Activated B cell treated with CpG ODN at 0.5 μM for 24 hours (primary cell): ENCODE data around the gene NTNG2. TPM values are rescaled to one million over a fixed set of nuclear protein-coding genes. Genes with fewer than 3 reads are reported as not detected.

ENCODE experiments used
- ATAC-seq: fragments of 200-7000 bp; cut with Tn5 transposase; one replicate; pipeline ENCODE4 v1.10.0; 2021; ENCODE audit warnings: low read depth, mild to moderate bottlenecking, moderate library complexity
- CTCF ChIA-PET: fragments of 350-600 bp; sonication (Branson Sonifier 250); formaldehyde crosslinking; loops from one replicate; lab custom pipeline; 2021; ENCODE audit warnings: antibody characterized with exemption; lab: Charles Lee
- POLR2A ChIA-PET: fragments of 350-600 bp; sonication (Branson Sonifier 250); formaldehyde crosslinking; loops from one replicate; lab custom pipeline; 2021; ENCODE audit warnings: antibody characterized with exemption; lab: Charles Lee
- DNase-seq: peaks from one replicate; pipeline ENCODE4 v3.0.0; 2022
- H3K27ac Mint-ChIP-seq: one replicate; pipeline ENCODE4 v1.8.0; 2020; ENCODE audit warnings: mixed read lengths
- H3K27me3 Mint-ChIP-seq: one replicate; pipeline ENCODE4 v1.8.0; 2021; ENCODE audit warnings: mixed read lengths
- H3K36me3 Mint-ChIP-seq: one replicate; pipeline ENCODE4 v1.8.0; 2021; ENCODE audit warnings: low read depth, mixed read lengths
- H3K4me1 Mint-ChIP-seq: one replicate; pipeline ENCODE4 v1.8.0; 2021; ENCODE audit warnings: mixed read lengths
- H3K4me3 Mint-ChIP-seq: one replicate; pipeline ENCODE4 v1.8.0; 2020; ENCODE audit warnings: mild to moderate bottlenecking, mixed read lengths
- H3K9me3 Mint-ChIP-seq: one replicate; pipeline ENCODE4 v1.8.0; 2020; ENCODE audit warnings: mixed read lengths
- CTCF ChIP-seq: fragments of 200-600 bp; IDR thresholded peaks from one replicate; pipeline ENCODE4 v1.8.0; 2022; ENCODE audit warnings: antibody characterized with exemption, mild to moderate bottlenecking
- intact Hi-C: fragments of 100-400 bp; cut with micrococcal nuclease; formaldehyde crosslinking; loops from one replicate; pipeline ENCODE4 v1.15.1; 2024
- total RNA-seq: library from RNA; stranded (reverse); gene quantifications from 2 replicates; pipeline ENCODE4 v1.2.3, GENCODE V29; 2022

NTNG2 gene
- total RNA-seq, 1 donor from 2014 or later, result 3.1 TPM

DNA sequence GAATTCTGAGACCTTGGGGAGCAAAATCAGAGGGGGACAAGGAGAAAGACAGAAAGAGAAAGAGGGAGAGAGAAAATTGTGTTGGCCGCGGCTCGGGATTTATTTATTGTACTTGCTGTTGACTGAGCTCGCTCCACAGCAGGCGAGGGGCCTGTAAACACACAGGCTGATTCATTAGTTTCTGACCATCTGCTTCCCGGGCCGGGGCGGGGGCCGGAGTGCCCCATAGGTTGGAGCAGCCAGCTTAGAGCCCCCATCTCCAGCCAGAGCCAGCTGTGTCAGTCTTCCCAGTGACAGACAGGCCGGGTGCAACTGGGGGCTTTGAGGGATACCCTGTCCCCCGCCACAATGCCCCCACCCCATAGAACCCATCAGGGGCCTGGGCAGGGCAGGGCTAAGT, 30.9 kb downstream of the NTNG2 start:
- no peaks in the 10 kb centered on the region for H3K4me1 Mint-ChIP-seq
- ChIA-PET POLR2A (no interaction called here), CTCF (no interaction called here)
- H3K4me3 Mint-ChIP-seq, result no peak overlapping the region
- intact Hi-C loops, result no loop called here
- no peaks in the 10 kb centered on the region for H3K36me3 Mint-ChIP-seq
- ATAC-seq (no peak), DNase-seq (no peak)
- no peak for TF ChIP-seq CTCF
- no peak overlapping the region for H3K27ac Mint-ChIP-seq
- no peaks in the 10 kb centered on the region for H3K9me3 Mint-ChIP-seq
- H3K27me3 Mint-ChIP-seq, result peaks cover 5% of the 10 kb centered on the region

- H3K9me3 Mint-ChIP-seq, result no peaks in the 10 kb centered on the region
- H3K27me3 Mint-ChIP-seq, result peaks cover 5% of the 10 kb centered on the region
- no peaks in the 10 kb centered on the region for H3K36me3 Mint-ChIP-seq
- H3K4me1 Mint-ChIP-seq, result no peaks in the 10 kb centered on the region
- no peak for DNase-seq
- H3K27ac Mint-ChIP-seq, result no peak overlapping the region
- H3K4me3 Mint-ChIP-seq, result no peak overlapping the region
- intact Hi-C loops, result no loop called here
- TF ChIP-seq CTCF, result no peak
- ChIA-PET POLR2A (no interaction called here), CTCF (no interaction called here)
- no peak for ATAC-seq
Observed at GRCh38 chr9:132193227-132194124, 31.6 kb downstream of the NTNG2 start.

DNA sequence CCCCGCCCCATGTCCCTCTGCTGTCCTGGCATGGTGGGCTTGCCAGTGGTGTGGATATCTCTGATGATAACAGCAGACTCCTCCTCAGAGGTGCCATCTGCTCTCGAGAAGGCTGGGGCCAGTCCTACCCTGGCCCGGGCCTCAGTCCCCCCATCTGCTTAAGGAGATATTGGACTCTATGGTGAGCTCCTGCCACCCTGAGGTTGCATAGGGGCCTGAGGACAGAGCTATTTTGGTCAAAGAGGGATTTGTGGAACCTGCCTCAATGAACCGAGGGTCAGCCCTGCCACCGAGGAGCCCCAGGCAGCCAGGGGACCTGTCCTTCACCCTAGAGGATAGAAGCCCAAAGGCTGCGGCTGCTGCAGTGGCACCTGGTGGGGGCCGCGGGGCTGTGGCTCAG, 32.6 kb downstream of the NTNG2 start:
- no peak overlapping the region for H3K27ac Mint-ChIP-seq
- H3K4me3 Mint-ChIP-seq, result no peak overlapping the region
- H3K9me3 Mint-ChIP-seq, result peaks cover 1% of the 10 kb centered on the region
- H3K4me1 Mint-ChIP-seq, result no peaks in the 10 kb centered on the region
- ATAC-seq, result no peak
- intact Hi-C loops, result no loop called here
- H3K27me3 Mint-ChIP-seq, result peaks cover 5% of the 10 kb centered on the region
- no peak for DNase-seq
- ChIA-PET CTCF (no interaction called here), POLR2A (no interaction called here)
- TF ChIP-seq CTCF, result no peak
- no peaks in the 10 kb centered on the region for H3K36me3 Mint-ChIP-seq

DNA sequence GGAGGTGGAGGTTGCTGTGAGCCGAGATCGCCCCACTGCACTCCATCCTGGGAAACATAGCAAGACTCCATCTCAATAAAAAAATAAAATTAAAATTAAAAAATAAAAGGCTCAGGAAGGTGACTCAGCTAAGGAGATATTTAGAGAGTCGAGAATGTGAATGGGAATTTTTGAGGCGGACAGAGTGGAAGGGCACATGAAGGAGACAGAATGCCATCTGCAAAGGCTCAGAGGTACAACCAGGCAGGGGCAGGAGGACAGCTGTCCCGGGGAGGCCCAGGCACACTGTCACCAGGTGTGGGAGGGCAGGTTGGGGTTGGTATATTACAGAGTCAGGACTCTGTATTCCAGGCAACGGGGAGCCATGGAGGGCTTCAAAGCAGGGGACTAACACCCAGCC, 35.5 kb downstream of the NTNG2 start:
- no peak for DNase-seq
- ChIA-PET CTCF (no interaction called here), POLR2A (no interaction called here)
- H3K4me1 Mint-ChIP-seq, result no peaks in the 10 kb centered on the region
- H3K36me3 Mint-ChIP-seq, result no peaks in the 10 kb centered on the region
- ATAC-seq, result no peak
- peaks cover 12% of the 10 kb centered on the region for H3K27me3 Mint-ChIP-seq
- intact Hi-C loops, result no loop called here
- no peak overlapping the region for H3K4me3 Mint-ChIP-seq
- no peak for TF ChIP-seq CTCF
- H3K27ac Mint-ChIP-seq, result no peak overlapping the region
- peaks cover 3% of the 10 kb centered on the region for H3K9me3 Mint-ChIP-seq

GRCh38 chr9:132197856-132198550, 36.1 kb downstream of the NTNG2 start:
- H3K9me3 Mint-ChIP-seq, result peaks cover 3% of the 10 kb centered on the region
- H3K4me1 Mint-ChIP-seq, result no peaks in the 10 kb centered on the region
- DNase-seq, result no peak
- intact Hi-C loops, result no loop called here
- no peak overlapping the region for H3K4me3 Mint-ChIP-seq
- no peak for TF ChIP-seq CTCF
- CTCF ChIA-PET, result no interaction called here
- H3K36me3 Mint-ChIP-seq, result no peaks in the 10 kb centered on the region
- POLR2A ChIA-PET, result no interaction called here
- no peak for ATAC-seq
- H3K27me3 Mint-ChIP-seq, result peaks cover 14% of the 10 kb centered on the region
- H3K27ac Mint-ChIP-seq, result no peak overlapping the region
